Stomach (tissue), 4 donors: Measurements from ENCODE around the gene SPTLC1.

Experiments used
- EP300 ChIP-seq: sonication (generic); formaldehyde crosslinking; IDR thresholded peaks from one replicate; pipeline ENCODE4 v1.6.1; 2017; ENCODE audit warnings: antibody characterized with exemption
- TF ChIP-seq, protein P1 (sequence below), 7 experiments: fragments of 450-650 bp in 4 of 7; fragments of 200-600 bp in 3 of 7; sonication (generic) in 3 of 7; IDR thresholded peaks; one replicate each; pipeline ENCODE4 v1.5.1; 2016 to 2019; ENCODE audit warnings: antibody characterized with exemption in 7 of 7, control low read depth in 2 of 7, mild to moderate bottlenecking in 1 of 7

DNA sequence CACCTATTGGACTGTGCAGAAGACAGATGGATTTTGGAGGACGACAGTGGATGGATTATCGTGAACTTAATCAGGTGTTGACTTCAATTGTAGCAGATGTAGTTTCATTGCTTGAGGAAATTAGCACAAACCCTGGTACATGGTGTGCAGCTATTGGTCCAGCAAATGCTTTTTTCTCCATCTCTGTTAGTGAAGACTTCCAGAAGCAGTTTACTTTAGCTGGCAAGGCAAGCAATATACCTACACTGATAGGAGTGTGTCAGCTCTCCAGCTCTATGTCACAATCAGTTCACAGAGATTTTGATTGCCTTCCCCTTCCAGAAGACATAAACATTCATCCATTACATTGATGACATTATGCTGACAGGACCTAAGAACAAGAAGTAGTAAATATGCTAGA, 129.5 kb downstream of the SPTLC1 start:
- TF ChIP-seq, protein P1, sequence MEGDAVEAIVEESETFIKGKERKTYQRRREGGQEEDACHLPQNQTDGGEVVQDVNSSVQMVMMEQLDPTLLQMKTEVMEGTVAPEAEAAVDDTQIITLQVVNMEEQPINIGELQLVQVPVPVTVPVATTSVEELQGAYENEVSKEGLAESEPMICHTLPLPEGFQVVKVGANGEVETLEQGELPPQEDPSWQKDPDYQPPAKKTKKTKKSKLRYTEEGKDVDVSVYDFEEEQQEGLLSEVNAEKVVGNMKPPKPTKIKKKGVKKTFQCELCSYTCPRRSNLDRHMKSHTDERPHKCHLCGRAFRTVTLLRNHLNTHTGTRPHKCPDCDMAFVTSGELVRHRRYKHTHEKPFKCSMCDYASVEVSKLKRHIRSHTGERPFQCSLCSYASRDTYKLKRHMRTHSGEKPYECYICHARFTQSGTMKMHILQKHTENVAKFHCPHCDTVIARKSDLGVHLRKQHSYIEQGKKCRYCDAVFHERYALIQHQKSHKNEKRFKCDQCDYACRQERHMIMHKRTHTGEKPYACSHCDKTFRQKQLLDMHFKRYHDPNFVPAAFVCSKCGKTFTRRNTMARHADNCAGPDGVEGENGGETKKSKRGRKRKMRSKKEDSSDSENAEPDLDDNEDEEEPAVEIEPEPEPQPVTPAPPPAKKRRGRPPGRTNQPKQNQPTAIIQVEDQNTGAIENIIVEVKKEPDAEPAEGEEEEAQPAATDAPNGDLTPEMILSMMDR (IDR thresholded peaks at IDR 0.05) = no peak
- no peak for TF ChIP-seq EP300
